GF-D8 (cell line): Measurements from ENCODE around the gene SOS1.

Source experiments
- DNase-seq: peaks from one replicate; lab custom pipeline; 2025; lab: John Stamatoyannopoulos, UW

Gene SOS1

DNA sequence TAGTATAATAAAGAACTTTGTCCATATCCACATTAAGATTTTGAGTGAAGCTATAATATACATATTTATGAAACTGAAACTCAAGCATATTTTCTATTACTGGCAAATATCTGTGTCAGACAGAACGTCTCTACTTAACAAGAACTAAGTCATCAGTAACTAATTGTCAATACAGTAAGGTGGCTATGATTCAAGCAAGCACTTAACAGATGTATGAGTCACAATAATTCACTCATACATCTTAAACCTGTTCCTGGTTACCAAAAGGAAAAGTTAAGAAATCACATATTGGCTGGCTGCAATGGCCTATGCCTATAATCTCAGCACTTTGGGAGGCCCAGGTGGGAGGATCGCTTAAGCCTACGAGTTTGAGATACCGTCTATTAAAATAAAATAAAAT is 96.0 kb downstream of the SOS1 start:
- DNase-seq, result no peak

DNA sequence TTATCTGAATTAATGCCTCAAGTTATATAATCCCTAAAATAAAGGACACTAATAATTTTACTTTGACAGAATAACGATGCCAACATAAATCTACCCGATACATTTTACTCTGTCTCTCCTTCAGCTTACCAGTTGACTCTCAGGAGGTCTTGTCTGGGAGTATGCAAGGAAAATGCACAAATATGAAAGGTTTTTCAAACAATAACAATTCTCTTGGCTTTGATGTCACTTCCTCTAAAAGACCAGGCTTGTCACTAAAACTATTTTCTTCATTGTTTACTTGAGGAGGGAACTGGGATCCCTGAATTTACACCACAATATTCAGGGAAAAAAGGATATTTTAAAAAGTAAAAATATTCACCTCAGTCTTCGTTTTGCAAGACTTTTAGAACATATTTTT is 97.2 kb downstream of the SOS1 start:
- DNase-seq, result no peak

DNA sequence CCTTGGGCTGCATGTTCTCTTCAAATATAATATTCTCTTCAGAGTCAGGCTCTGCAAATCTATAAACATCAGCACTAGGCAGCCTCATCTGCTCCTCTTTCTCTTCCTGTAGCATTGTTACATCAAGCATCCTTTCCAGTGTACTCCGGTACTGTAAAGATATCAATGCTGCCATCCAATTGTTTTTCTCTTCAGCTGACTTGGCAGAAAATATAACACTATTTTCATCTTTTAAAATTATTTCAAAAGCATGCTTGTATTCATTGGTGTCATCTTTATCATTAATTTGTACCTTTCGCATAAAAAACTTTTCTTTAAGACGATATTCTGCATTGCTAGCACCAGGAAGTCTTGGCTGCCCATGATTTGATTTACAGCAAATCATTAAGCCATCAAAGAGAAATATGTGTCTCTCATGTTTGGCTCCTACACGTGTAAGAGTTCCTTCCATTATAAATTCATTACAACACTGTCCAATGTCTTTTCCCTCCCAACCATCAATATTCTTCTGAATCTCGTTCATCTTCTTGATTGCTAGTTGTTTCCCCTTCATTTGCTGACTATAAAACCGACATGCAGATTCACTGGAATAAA is 98.1 kb downstream of the SOS1 start:
- no peak for DNase-seq

DNA sequence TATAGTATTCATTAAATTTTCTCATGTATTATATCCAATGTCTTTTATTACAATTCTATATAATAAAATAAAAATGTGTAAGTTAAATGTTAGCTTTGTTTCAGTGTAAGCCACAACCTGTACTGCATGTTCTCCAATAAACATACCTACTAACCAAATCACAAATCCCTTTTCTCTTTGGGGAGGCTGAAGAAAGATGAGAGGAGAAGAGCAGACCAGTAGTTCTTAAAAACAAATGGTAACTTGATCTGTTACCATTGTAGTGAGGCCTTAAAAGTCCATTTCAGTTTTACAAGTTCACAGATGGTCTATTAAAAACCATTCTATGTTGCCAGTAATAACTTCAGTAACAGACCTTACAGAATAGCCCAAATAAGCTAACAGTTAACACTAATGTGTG is 100.5 kb downstream of the SOS1 start:
- no peak for DNase-seq

DNA sequence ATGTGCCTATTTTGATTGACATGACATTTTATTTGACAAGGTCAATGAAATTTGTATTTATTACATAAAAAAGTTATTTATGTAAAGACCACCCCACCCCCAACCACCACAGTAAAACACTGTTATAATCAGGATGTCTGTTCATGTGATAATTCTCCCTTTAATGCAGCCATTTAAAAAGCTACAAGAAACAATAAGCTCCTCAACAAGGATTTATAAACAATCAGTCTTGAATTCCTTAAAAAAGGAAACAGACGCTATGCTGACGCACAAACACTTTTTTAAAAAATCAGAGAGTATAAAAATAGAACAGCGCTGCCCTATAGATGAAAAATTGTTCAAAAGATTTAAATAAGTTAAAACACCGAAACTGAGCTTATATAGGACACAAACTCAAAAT is 102.2 kb downstream of the SOS1 start:
- DNase-seq, result no peak

DNA sequence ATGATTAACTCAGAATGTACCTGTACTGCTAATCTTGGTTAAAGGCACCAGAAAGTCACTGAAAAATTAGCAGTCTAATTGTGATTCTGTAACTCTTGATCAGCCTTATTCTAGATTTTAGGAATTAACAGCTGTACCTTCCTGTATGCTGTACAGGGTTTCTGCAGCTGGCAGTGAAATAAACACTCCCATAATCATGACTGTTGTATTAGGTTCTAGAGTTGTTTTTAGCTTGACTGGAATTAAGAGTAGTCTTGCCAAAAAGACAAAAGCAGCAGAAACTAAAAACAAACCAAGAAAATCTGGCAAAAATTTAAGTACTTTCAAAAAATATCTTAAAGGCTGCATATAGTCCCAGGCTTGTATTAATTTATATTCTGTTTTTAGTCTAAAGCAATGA is 103.5 kb downstream of the SOS1 start:
- no peak for DNase-seq

DNA sequence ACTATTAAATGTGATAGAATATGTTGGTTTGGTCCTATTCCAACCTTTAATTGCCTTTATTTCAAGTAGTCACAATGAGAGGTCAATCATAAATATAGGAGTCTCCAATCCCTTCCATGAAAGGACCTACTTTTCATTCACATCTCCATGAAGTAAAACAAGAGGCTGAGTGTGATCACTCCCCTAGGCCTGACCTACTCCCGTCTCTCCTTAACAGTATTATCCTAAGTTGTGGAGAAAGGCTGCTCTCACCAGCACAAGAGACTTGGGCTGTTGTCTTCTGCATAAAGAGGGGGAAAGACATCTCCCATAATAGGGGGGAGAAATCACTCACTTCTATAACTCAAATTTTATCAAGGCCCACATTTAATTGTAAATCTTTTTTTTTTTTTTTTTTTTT is 105.4 kb downstream of the SOS1 start:
- DNase-seq, result no peak

DNA sequence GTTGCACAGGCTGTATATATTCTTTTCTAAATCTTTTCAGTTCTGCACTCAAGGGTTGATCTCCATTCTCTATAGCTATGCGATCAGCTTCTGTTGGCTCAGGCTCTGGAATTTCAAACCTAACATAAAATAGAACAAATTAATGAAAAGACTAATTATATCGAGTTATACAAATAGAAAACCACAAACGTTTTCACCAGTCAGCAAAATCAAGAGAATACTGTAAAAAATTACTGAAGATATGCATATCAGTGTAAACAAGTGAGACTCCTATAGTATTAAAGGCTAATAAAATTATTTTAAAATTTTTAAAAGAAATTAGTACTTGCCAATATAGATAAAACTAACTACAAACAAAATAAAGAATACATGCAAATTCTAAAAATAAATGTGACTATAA is 107.0 kb downstream of the SOS1 start:
- no peak for DNase-seq

DNA sequence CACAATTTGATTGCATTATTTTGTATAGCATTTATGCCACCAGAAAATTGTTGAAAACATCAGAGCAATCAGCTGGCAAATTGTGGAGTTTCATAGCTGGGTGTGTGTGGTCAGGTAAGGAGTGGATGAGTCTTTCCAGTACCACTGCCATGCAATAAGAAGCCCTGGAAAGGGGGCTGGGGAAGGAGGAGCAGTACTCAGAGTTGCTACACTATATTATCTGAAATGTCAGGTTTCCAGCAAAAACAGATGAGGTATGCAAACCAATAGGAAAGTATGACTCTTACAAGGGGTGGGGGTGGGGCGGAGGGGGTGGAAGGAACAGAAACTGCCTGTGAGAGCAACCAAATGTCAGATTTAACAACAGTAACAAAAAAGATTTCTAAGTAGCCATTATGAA is 112.2 kb downstream of the SOS1 start:
- no peak for DNase-seq

DNA sequence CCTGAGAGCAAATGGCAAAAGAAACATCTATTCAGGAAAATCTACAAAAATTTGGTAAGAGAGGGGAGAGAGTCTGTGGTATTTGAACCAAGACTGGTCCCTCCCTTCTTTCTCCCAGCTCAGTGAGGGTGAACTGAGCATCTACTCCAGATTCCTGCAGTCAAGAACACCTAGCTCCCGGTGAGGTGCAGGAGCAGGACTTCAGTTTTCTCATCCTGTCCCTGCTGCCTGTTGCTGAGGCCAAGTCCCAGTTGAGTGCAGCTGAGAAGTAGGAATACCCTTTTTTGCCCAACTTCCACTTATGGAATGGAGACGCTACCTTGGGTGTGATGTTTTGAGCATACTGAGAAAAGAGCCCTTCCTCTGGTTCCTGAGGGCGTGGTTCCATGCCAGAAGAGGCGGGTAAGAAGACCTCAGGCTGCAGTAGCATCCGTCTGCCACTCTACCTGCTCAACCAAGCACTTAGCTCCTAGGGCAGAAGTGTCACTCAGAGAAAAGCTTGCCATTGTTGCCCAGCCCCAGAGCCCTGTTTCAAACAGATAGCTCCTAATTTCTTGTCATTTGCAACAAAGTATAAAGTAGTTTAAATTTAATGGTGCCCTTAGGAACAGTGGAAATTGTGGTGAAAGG is 112.9 kb downstream of the SOS1 start:
- DNase-seq, result no peak

DNA sequence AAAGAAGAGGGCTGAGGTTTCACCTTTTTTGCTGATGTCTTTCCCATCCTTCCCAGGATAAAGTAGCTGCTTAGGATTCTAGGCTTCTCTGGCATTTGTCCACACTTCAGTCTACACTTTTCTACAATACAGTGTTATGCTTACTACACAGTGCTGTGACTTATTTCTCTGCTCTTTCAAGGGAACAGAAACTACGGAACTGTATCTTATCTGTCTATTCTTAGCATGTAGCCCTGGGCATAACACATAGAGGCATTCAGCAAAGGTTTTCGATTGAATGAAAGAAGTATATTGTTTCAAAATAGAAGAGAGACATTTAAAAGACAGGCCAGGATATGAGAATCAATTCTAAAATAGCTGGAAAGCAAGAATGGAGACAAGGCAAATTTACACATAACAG is 120.3 kb downstream of the SOS1 start:
- DNase-seq, result no peak

DNA sequence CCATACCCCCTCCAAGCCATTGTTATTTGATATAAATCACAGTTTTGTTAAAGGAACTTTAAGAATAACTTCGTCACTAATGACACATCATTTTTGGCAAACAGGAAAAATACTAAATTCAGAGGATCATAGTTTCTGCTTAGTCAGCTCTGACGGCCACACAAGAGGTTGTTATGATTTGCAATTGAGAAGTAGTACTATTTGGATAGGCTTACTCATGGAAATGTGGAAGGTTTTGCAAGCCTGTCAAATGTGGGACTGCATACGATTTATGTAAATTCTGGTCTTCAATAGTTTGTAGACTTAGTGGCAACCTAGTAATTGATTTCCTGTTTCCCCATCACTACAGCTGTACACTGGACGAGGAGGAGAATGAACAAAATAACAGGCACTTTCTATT is 123.1 kb downstream of the SOS1 start:
- DNase-seq, result no peak

DNA sequence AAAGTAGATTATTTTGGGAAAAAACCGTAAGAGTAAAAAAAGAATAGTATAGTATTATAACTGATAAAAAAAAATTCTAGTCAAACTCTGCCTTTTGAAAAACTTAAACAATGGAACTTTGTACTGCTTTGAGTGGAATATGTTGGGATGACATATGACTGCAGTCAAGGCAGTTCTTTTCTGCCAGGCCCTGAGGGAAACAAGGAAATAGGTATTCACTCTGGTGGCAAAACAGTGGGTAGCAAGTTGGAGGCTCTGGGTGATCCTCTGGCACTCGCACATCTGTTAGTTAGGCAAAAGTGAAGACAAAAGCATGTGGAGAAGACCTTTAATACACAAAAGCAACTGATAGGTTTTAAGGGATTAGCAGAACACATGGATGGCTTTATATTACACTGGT is 129.0 kb downstream of the SOS1 start:
- DNase-seq, result no peak

DNA sequence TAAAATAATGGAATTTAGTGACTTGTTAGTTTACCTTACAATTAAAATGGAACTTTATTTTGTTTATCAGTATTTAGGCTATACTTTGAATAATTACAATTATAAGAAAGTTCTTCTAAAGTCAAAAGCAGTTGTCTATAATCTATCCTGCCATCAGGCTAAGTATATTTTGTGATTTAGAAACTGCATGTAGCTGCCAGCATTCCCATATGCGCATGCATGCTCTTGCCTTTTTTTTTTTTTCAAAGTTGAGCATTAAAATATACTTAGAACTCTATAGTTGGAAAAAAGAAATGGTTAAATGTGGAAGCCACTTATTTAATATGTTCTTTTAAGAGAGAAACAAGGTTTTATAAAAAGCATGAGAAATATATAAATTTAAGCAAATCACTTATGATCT is 132.1 kb downstream of the SOS1 start:
- DNase-seq, result no peak

DNA sequence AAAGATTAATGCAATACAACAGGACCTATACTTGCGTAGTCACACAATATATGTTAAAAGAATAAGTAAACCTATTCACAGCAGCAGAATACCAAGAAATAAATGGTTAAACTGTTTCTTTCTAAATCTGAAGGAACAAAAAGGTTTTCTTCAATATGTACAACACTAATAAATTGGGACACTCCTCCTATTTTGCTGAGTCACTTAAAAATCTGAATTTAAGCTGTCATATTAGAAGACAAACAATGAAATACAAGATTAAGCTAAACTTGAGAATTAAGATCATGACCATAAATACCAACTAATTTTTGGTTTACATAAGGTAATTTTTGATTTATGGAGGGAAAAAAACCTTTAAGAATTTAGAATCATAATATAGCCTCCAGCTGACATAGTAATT is 138.4 kb downstream of the SOS1 start:
- DNase-seq, result no peak

DNA sequence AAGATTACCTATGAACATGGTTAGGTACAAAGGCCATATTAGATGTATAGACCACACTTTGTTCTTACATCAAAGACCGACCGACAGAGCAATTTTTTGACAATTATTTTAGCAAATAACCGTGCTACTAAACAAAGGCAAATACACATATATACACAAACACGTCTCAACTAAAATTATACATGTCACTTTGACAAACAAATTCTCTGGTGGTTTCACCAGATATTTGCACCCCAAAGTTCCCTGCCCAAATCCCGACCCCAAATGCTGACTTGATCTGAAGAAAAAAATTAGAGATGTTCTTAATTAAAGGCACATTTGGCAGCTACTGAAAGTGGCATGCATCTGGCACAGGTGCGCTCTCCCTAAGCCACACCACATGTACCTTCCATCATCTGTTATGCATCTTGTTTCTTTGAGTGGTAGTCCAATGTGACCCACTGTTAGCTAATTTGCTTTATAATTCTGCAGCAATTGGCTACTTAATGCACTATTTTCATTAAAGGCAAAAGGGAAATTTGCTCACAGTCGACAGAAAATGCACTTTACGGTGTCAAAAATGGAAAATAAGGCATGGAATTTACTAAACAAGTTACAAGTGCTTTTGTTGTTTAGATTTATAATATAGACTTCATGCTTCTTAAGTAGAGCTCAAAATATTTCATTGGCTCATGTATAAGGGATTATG is 139.0 kb downstream of the SOS1 start:
- DNase-seq, result no peak

DNA sequence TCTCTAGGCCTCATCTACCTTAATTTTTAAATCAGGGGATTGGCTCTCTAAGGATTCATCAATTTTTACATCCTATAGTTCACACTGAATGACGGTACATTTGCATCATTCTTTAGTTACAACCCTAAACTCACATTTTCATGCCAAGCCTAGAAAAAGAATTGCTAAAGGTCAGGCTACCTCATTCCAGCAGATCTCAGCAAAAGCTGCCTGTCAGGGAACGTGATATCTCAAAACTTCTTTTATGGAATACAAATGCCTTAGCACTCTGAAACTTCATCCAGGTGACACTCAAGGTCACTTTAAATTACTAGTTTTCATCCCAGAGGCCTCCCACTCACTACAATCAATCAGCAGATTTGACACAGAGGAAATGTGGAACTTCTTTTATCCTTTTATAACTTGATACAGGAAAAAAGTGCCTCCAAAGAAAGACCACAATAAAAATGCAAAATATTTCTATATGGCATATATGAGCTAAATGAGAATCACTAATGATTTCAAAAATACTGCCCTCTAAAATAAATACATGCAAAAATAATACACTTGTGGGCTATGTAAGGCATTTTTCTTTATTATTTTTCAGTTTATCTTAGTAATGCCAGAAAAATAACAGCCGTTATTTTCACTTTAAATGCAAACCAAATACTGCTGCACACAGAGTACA is 139.7 kb downstream of the SOS1 start:
- DNase-seq, result no peak

DNA sequence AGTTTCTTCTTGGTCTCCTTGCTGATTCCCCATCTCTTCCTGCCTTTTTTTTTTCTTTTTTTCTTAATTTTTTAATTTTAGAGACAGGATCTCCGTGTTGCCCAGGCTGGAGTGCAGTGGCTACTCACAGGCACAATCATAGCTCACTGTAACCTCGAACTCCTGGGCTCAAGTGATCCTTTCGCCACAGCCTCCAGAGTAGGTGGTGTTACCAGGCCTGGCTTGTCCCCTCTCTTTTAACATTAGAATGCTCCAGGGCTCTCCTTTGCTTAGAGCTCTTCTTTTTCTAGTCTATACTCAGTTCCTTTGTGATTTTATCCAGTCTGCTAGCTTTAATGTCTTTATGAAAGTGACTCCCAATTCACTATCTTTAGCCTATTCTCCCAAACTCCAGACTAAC is 141.9 kb downstream of the SOS1 start:
- no peak for DNase-seq

DNA sequence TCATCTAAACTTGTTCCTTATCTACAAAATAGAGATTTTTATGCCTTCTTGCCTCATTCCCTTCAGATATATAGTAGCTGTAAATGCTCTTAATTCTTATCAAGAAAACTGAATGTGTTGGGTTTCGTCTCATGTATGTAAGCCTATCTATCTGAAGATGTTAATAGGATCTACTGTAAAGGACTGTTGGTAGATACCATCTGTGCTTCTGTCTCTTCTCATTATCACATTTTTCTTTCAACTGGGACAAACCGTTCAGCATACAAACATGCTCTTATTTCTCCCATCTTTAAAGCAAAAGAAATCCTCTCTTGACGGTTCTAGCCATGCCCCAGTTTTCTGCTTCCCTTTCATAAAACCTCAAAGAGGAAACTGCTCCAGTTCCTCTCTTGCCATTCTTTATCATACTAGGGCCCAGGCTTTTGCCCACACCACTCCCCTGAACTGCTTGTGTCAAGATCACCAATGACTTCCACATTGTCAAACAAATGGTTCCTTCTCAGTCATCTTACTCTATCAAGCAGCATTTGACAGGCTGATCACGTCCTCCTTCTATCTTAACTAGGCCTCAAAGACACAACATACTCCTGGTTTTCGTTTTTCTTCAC is 142.5 kb downstream of the SOS1 start:
- no peak for DNase-seq

DNA sequence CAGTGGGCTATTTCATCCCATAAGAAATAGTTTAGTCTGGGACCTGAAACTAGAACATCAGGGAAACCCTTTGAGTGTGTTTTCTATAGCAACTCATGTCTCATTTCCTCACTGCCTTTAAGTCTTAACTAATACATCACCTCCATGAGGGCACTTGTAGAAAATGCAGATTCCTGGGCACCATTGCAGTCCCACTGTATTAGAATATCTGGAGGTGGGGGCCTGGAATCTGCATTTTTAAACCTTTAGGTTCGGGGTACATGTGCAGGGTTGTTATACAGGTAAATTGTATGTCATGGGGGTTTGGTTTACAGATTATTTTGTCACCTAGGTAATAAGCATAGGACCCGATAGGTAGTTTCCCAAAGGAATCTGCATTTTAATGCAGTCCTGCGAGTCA is 143.8 kb downstream of the SOS1 start:
- DNase-seq, result no peak

DNA sequence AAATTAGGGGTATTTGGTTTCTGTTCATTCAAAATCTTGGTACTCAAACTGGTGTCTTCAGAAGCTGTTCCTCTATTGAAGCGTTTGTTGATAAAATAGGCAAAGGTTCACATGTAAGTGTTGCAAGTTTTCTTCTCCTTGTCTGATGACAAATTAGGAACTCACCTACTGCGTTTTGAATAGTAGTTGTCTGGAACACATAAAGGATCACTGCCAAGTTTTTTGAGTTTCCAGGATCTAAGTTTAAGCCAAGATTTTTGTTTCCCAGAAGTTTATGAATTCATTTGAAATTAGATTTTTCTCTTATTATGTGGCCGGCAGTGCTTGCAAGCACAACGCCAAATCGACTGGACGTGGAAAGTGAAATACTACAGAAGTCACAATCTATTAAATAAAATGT is 145.8 kb downstream of the SOS1 start:
- no peak for DNase-seq

DNA sequence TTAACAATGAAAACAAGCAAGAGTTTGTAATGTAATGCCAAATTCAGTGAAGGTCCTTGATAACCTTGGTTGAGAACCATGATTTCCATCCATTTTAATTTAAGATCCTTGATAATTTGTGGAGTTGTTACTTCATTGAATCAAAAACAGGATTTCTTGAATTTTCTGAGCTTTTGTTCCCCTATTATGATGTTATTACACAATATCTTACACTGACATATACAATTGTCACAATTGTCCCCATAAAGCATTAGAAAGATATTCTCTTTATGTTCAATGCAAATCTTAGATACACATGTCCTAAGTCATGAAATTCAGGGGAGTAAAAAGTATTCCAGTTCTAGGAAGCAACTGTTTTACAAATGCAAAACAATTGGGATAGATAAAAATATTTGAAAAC is 147.6 kb downstream of the SOS1 start:
- no peak for DNase-seq

DNA sequence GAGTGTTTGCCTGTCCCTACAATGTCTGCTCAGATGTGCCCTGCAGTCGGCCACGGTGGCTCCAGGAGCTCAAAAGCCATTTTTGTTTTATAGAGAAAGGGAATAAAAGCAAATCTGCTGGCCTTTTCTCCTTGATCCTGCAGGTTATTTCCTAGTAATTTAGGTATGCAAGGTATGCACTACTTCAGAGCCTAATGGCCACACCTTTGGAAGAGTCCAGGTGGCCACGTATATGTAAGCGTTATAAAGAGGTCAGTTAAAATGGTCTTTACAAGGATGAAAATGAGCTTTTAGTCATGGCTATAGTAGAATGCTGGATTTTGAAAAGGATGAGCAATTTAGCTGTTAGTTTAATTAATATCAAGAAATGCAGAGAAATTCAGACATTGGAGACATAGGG is 149.5 kb downstream of the SOS1 start:
- DNase-seq, result no peak
